ENCODE results near the gene TUBA1C. TPM values are rescaled to one million over a fixed set of nuclear protein-coding genes. Genes with fewer than 3 reads are reported as not detected.
"Not testable (repeated sequence)": the region's sequence is repeated elsewhere in the genome, so short reads cannot be mapped to it uniquely, and the experiment has no call there.

Gene TUBA1C
- total RNA-seq, 1 donor, result 321 TPM

DNA sequence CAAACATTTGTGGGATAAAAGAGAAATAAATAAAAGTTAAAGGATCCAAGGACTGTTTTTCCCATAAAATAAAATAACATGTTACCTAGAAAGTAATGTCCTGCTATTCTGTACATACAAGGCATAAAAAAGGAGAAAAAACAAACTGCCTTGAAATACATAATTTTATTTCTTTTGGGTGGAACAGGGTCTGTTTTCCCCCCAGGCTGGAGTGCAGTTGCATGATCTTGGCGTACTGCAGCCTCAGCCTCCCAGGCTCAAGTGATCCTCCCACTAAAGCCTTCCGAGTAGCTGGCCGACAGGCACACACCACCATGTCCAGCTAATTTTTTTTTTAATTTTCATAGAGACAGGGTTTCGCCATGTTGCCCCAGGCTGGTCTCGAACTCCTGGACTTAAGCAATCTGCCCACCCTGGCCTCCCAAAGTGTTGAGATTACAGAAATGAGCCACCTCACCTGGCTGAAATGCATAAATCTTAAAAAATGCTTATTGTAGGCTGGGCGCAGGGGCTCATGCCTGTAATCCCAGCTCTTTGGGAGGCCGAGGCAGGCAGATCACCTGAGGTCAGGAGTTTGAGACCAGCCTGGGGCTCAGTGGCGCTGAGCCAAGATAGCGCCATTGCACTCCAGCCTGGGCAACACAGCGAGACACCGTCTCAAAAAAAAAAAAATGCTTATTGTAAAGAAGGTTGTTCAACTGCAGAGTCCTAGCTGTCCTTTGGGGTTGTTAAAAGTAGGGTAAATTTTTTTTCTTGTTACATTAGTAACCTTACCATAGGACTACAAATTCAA, 4.1 kb upstream of the TUBA1C start:
- Histone ChIP-seq H3K9me3 (ENCODE audit: low read depth, low read length) (no peaks in the 10 kb centered on the region), H3K4me1 (ENCODE audit: insufficient read depth, low read length) (peaks cover 39% of the 10 kb centered on the region), H4K20me1 (ENCODE audit: insufficient read depth, low read length) (peaks cover 4% of the 10 kb centered on the region), H3K4me3 (ENCODE audit: insufficient read depth, low read length) (peak overlapping the region; percentile 26), H3K27me3 (ENCODE audit: insufficient read depth, low read length) (no peaks in the 10 kb centered on the region), H3K4me2 (ENCODE audit: insufficient read depth, low read length) (peak overlapping the region; percentile 68), H2AFZ (ENCODE audit: low read length) (peak overlapping the region; percentile 17), H3K36me3 (ENCODE audit: insufficient read depth, low read length) (no peaks in the 10 kb centered on the region), H3K79me2 (ENCODE audit: insufficient read depth, low read length) (peaks cover 18% of the 10 kb centered on the region), H3K27ac (ENCODE audit: low read depth, low read length) (peak overlapping the region; percentile 84)
- no peak for TF ChIP-seq CTCF (IDR thresholded peaks at IDR 0.05; ENCODE audit: extremely low read depth, low read depth, low read length)
- DNase-seq (ENCODE audit: insufficient read length, low spot score, missing footprints), result no peak

GRCh38 chr12:49261721-49262120, 3.2 kb upstream of the TUBA1C start:
- TF ChIP-seq CTCF (IDR thresholded peaks at IDR 0.05; ENCODE audit: extremely low read depth, low read depth, low read length), result no peak
- peaks cover 6% of the 10 kb centered on the region for H3K36me3 ChIP-seq (ENCODE audit: insufficient read depth, low read length)

DNA sequence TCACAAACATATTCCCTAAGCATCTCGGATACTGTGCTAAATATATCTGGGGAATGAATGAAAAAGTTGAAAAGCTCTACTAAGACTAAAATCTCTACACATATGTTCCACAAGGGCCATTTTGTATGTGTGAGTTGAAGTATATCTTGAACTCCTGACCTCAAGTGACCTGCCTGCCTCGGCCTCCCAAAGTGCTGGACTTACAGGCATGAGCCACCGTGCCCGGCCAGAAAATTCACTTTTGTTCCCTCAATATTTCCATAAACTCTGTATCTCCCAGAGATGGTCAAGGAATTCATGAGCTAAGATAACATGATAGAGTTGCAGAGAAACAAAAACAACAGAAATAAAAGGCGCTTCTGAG, 1.5 kb upstream of the TUBA1C start:
- no peaks in the 10 kb centered on the region for H3K9me3 ChIP-seq (ENCODE audit: low read depth, low read length)
- H3K79me2 ChIP-seq (ENCODE audit: insufficient read depth, low read length), result peaks cover 41% of the 10 kb centered on the region
- H3K4me1 ChIP-seq (ENCODE audit: insufficient read depth, low read length), result peaks cover 57% of the 10 kb centered on the region
- H3K4me3 ChIP-seq (ENCODE audit: insufficient read depth, low read length), result peak overlapping the region; percentile 98
- peak overlapping the region; percentile 92 for H3K4me2 ChIP-seq (ENCODE audit: insufficient read depth, low read length)
- H3K36me3 ChIP-seq (ENCODE audit: insufficient read depth, low read length), result peaks cover 12% of the 10 kb centered on the region
- DNase-seq (ENCODE audit: insufficient read length, low spot score, missing footprints), result no peak
- H3K27ac ChIP-seq (ENCODE audit: low read depth, low read length), result no peak overlapping the region
- H4K20me1 ChIP-seq (ENCODE audit: insufficient read depth, low read length), result peaks cover 26% of the 10 kb centered on the region
- TF ChIP-seq CTCF (IDR thresholded peaks at IDR 0.05; ENCODE audit: extremely low read depth, low read depth, low read length), result no peak
- H3K27me3 ChIP-seq (ENCODE audit: insufficient read depth, low read length), result no peaks in the 10 kb centered on the region
- H2AFZ ChIP-seq (ENCODE audit: low read length), result no peak overlapping the region

More at GRCh38 chr12:49261721-49262120, 3.2 kb upstream of the TUBA1C start:
- Histone ChIP-seq H3K4me1 (ENCODE audit: insufficient read depth, low read length) (peaks cover 43% of the 10 kb centered on the region), H4K20me1 (ENCODE audit: insufficient read depth, low read length) (peaks cover 12% of the 10 kb centered on the region), H2AFZ (ENCODE audit: low read length) (no peak overlapping the region), H3K4me3 (ENCODE audit: insufficient read depth, low read length) (no peak overlapping the region), H3K79me2 (ENCODE audit: insufficient read depth, low read length) (peaks cover 27% of the 10 kb centered on the region), H3K4me2 (ENCODE audit: insufficient read depth, low read length) (peak overlapping the region; percentile 12), H3K27ac (ENCODE audit: low read depth, low read length) (peak overlapping the region; percentile 84), H3K9me3 (ENCODE audit: low read depth, low read length) (no peaks in the 10 kb centered on the region), H3K27me3 (ENCODE audit: insufficient read depth, low read length) (no peaks in the 10 kb centered on the region)
- DNase-seq (ENCODE audit: insufficient read length, low spot score, missing footprints), result peak; percentile 91

- H2AFZ ChIP-seq (ENCODE audit: low read length), result peak overlapping the region; percentile 82
- H3K4me1 ChIP-seq (ENCODE audit: insufficient read depth, low read length), result peaks cover 62% of the 10 kb centered on the region
- peak overlapping the region; percentile 95 for H3K27ac ChIP-seq (ENCODE audit: low read depth, low read length)
- H4K20me1 ChIP-seq (ENCODE audit: insufficient read depth, low read length), result peaks cover 33% of the 10 kb centered on the region
- H3K27me3 ChIP-seq (ENCODE audit: insufficient read depth, low read length), result no peaks in the 10 kb centered on the region
- peaks cover 47% of the 10 kb centered on the region for H3K79me2 ChIP-seq (ENCODE audit: insufficient read depth, low read length)
- H3K9me3 ChIP-seq (ENCODE audit: low read depth, low read length), result no peaks in the 10 kb centered on the region
- peak overlapping the region; percentile 98 for H3K4me3 ChIP-seq (ENCODE audit: insufficient read depth, low read length)
- DNase-seq (ENCODE audit: insufficient read length, low spot score, missing footprints), result peak; percentile 88
- peaks cover 16% of the 10 kb centered on the region for H3K36me3 ChIP-seq (ENCODE audit: insufficient read depth, low read length)
- TF ChIP-seq CTCF (IDR thresholded peaks at IDR 0.05; ENCODE audit: extremely low read depth, low read depth, low read length), result no peak
- peak overlapping the region; percentile 92 for H3K4me2 ChIP-seq (ENCODE audit: insufficient read depth, low read length)
Observed at GRCh38 chr12:49264466-49264872, 413 bp upstream of the TUBA1C start.

- H3K4me1 ChIP-seq (ENCODE audit: insufficient read depth, low read length), result peaks cover 34% of the 10 kb centered on the region
- peak overlapping the region; percentile 32 for H3K4me3 ChIP-seq (ENCODE audit: insufficient read depth, low read length)
- peak overlapping the region; percentile 92 for H3K4me2 ChIP-seq (ENCODE audit: insufficient read depth, low read length)
- DNase-seq (ENCODE audit: insufficient read length, low spot score, missing footprints); H3K27me3 ChIP-seq (ENCODE audit: insufficient read depth, low read length); H2AFZ ChIP-seq (ENCODE audit: low read length); H3K9me3 ChIP-seq (ENCODE audit: low read depth, low read length): not testable (repeated sequence)
- peaks cover 57% of the 10 kb centered on the region for H3K79me2 ChIP-seq (ENCODE audit: insufficient read depth, low read length)
- peaks cover 67% of the 10 kb centered on the region for H4K20me1 ChIP-seq (ENCODE audit: insufficient read depth, low read length)
- H3K27ac ChIP-seq (ENCODE audit: low read depth, low read length), result peak overlapping the region; percentile 68
- H3K36me3 ChIP-seq (ENCODE audit: insufficient read depth, low read length), result peaks cover 58% of the 10 kb centered on the region
Observed at GRCh38 chr12:49269191-49269590, 4.3 kb downstream of the TUBA1C start.

All from osteoblast (primary cell).